Measurements from ENCODE around the gene INSL6. TPM values are rescaled to one million over a fixed set of nuclear protein-coding genes. Genes with fewer than 3 reads are reported as not detected.

The INSL6 gene
- total RNA-seq, 2 experiments from 2014 or later: not detected

DNA sequence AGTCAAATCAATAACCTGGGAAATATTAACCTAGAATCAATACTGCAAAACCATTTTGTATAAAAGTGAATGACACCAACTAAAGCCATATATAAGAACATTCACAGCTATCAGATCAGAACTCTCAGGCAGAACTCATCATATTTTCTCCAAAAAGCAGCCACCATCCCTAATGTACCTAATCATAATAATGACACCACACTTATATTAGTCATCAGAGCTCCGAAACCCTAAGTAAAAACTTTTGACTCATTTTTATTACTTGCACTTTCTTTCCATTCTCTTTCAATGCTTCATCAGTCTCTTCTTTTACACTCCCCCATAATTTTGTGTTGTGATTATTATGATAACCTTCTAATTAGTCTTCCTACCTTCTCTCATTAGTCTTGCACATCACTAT, 45.3 kb downstream of the INSL6 start:
- Mint-ChIP-seq H3K27me3 (no peaks in the 10 kb centered on the region), H3K9me3 (peaks cover 33% of the 10 kb centered on the region), H3K27ac (no peak overlapping the region), H3K36me3 (peaks cover 45% of the 10 kb centered on the region), H3K4me3 (no peak overlapping the region), H3K4me1 (peaks cover 5% of the 10 kb centered on the region)
- no peak for DNase-seq

GRCh38 chr9:5122516-5122915, 62.9 kb downstream of the INSL6 start:
- no peaks in the 10 kb centered on the region for H3K9me3 Mint-ChIP-seq
- H3K27me3 Mint-ChIP-seq: no peaks in the 10 kb centered on the region
- H3K27ac Mint-ChIP-seq: no peak overlapping the region
- DNase-seq: no peak
- peaks cover 35% of the 10 kb centered on the region for H3K36me3 Mint-ChIP-seq
- H3K4me3 Mint-ChIP-seq: no peak overlapping the region
- H3K4me1 Mint-ChIP-seq: no peaks in the 10 kb centered on the region

GRCh38 chr9:5122116-5122515, 63.3 kb downstream of the INSL6 start:
- H3K4me1 Mint-ChIP-seq: peaks cover 1% of the 10 kb centered on the region
- H3K36me3 Mint-ChIP-seq: peaks cover 35% of the 10 kb centered on the region
- H3K27me3 Mint-ChIP-seq: no peaks in the 10 kb centered on the region
- no peak for DNase-seq
- no peaks in the 10 kb centered on the region for H3K9me3 Mint-ChIP-seq
- no peak overlapping the region for H3K4me3 Mint-ChIP-seq
- H3K27ac Mint-ChIP-seq: no peak overlapping the region

DNA sequence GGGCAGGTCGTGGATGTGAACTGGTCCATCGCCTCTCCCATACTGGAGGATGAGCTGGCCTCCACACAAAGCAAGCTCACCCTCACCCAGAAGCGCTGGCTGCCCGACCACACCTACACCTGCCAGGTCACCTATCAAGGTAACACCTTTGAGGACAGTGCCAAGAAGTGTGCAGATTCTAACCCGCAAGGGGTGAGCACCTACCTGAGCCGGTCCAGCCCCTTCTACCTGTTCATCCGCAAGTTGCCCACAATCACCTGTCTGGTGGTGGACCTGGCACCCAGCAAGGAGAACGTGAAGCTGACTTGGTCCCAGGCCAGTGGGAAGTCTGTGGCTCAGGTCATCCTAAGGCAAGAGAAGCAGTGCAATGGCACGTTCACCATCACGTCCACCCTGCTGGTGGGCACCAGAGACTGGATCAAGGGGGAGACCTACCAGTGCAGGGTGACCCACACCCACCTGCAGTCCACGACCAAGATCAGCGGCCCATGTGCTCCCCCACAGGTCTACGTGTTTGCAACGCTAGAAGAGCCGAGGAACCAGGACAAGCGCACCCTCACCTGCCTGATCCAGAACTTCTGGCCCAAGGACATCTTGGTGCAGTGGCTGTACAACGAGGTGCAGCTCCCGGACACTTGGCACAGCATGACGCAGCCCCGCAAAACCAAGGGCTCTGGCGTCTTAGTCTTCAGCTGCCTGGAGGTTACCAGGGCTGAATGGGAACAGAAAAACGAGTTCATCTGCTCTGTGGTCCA, 71.3 kb downstream of the INSL6 start:
- no peak overlapping the region for H3K27ac Mint-ChIP-seq
- no peak for DNase-seq
- no peaks in the 10 kb centered on the region for H3K9me3 Mint-ChIP-seq
- peaks cover 28% of the 10 kb centered on the region for H3K36me3 Mint-ChIP-seq
- H3K4me1 Mint-ChIP-seq: peaks cover 3% of the 10 kb centered on the region
- no peak overlapping the region for H3K4me3 Mint-ChIP-seq
- no peaks in the 10 kb centered on the region for H3K27me3 Mint-ChIP-seq

Other genes with a start within 250 kb of the INSL6 start
- gene JAK2, start 200.4 kb downstream of the INSL6 start, total RNA-seq: 10 to 100 TPM; 33.7 to 35.8 TPM
- not detected for gene INSL4, start 45.8 kb upstream of the INSL6 start, total RNA-seq
- gene RLN2, start 119.1 kb upstream of the INSL6 start, total RNA-seq: 1 to 10 TPM; 2.8 to 5.1 TPM
- gene RLN1, start 154.2 kb upstream of the INSL6 start, total RNA-seq: 1 to 10 TPM in 1 of 2 experiments, under 1 TPM in 1; 0.91 to 1.1 TPM